HCT116 (cell line): ENCODE measurements around the gene AOPEP. TPM values are rescaled to one million over a fixed set of nuclear protein-coding genes. Genes with fewer than 3 reads are reported as not detected.

ENCODE experiments used
- ATAC-seq: fragments of 200-7000 bp; cut with Tn5 transposase; 2 replicates; pipeline ENCODE4 v1.9.1; 2020; ENCODE audit warnings: mild to moderate bottlenecking, moderate library complexity
- BruUV-seq: library from RNA; stranded (reverse); fragments of 400-500 nt; replicated peaks from 2 replicates; lab custom pipeline; 2021; lab: Mats Ljungman, UMichigan
- CTCF ChIA-PET: fragments of 300-600 bp; sonication (Branson Sonifier 250); formaldehyde crosslinking; loops from one replicate; lab custom pipeline; 2021; ENCODE audit warnings: antibody characterized with exemption; lab: Charles Lee
- POLR2A ChIA-PET: fragments of 300-600, 350-600 bp; sonication (Branson Sonifier 250); formaldehyde crosslinking; loops from one replicate; lab custom pipeline; 2021; ENCODE audit warnings: antibody characterized with exemption; lab: Charles Lee
- RAD21 ChIA-PET, 2 experiments: fragments of 300-600 bp; sonication (Branson Sonifier 250); formaldehyde crosslinking; loops; one replicate each; lab custom pipeline; 2023; ENCODE audit warnings: low total read pairs in 2 of 2; ENCODE audit not compliant: uncharacterized antibody in 2 of 2, unreplicated experiment in 2 of 2, low non-redundant PET in 1 of 2; lab: Charles Lee
- DNase-seq: peaks from one replicate; pipeline ENCODE4 v3.0.0-alpha.2; 2010; ENCODE audit warnings: low read depth, low spot score
- H2AFZ ChIP-seq: fragments of 200-600 bp; shearing (Covaris generic), sonication (generic); 2 replicates; pipeline ENCODE4 v1.6.1; 2017; ENCODE audit warnings: low read depth, mixed run types, mixed read lengths, antibody characterized with exemption, low read length; ENCODE audit not compliant: poor library complexity, severe bottlenecking
- H3K27ac ChIP-seq: 2 replicates; pipeline ENCODE4 v1.5.1; 2012; ENCODE audit warnings: low read depth, low read length
- H3K27me3 ChIP-seq: fragments of 200-600 bp; sonication (generic); 2 replicates; pipeline ENCODE4 v1.6.1; 2016; ENCODE audit warnings: mixed run types, low read length, mixed read lengths; ENCODE audit not compliant: insufficient read depth
- H3K36me3 ChIP-seq, 2 experiments: fragments of 200-500 bp in 1 of 2; fragments of 200-600 bp in 1 of 2; sonication (Bioruptor generic) in 1 of 2; sonication (generic) in 1 of 2; 2 replicates each; pipeline versions ENCODE4 v1.5.1 to v1.6.1; 2014 to 2016; ENCODE audit warnings: low read length in 2 of 2, inconsistent platforms in 1 of 2, mixed read lengths in 1 of 2, mixed run types in 1 of 2; ENCODE audit not compliant: insufficient read depth in 2 of 2, control insufficient read depth in 1 of 2
- H3K4me1 ChIP-seq, 2 experiments: fragments of 200-600 bp in 1 of 2; sonication (generic) in 1 of 2; 2 replicates each; pipeline versions ENCODE4 v1.5.1 to v1.6.1; 2012 to 2017; ENCODE audit warnings: low read length in 2 of 2, inconsistent platforms in 1 of 2, mild to moderate bottlenecking in 1 of 2, mixed read lengths in 1 of 2, mixed run types in 1 of 2, moderate library complexity in 1 of 2; ENCODE audit not compliant: insufficient read depth in 2 of 2, control insufficient read depth in 1 of 2
- H3K4me2 ChIP-seq: fragments of 200-600 bp; sonication (generic); 2 replicates; pipeline ENCODE4 v1.6.1; 2017; ENCODE audit warnings: mixed run types, low read length, mixed read lengths
- H3K4me3 ChIP-seq, 2 experiments: fragments of 200-600 bp in 1 of 2; sonication (generic) in 1 of 2; replicated peaks in 1 of 2; 2 replicates each; pipeline ENCODE4 v1.5.1; 2011 to 2016; ENCODE audit warnings: low read length in 2 of 2, control low read depth in 1 of 2, low read depth in 1 of 2, mild to moderate bottlenecking in 1 of 2, mixed read lengths in 1 of 2, mixed run types in 1 of 2
- H3K79me2 ChIP-seq: fragments of 200-600 bp; sonication (generic); 2 replicates; pipeline ENCODE4 v1.6.1; 2017; ENCODE audit warnings: mild to moderate bottlenecking, mixed run types, low read length, moderate library complexity, mixed read lengths; ENCODE audit not compliant: insufficient read depth
- H3K9ac ChIP-seq: fragments of 200-600 bp; sonication (generic); 2 replicates; pipeline ENCODE4 v1.6.1; 2016; ENCODE audit warnings: low read length, mixed read lengths
- H3K9me2 ChIP-seq: fragments of 200-600 bp; sonication (generic), shearing (Covaris generic); 2 replicates; pipeline ENCODE4 v1.6.1; 2017; ENCODE audit warnings: mixed run types, mild to moderate bottlenecking, moderate library complexity; ENCODE audit not compliant: insufficient read depth
- H3K9me3 ChIP-seq, 2 experiments: fragments of 200-500 bp in 1 of 2; fragments of 200-600 bp in 1 of 2; sonication (Bioruptor generic) in 1 of 2; sonication (generic) in 1 of 2; 2 replicates each; pipeline ENCODE4 v1.6.1; 2014 to 2017; ENCODE audit warnings: low read length in 2 of 2, mixed read lengths in 2 of 2, inconsistent platforms in 1 of 2, low read depth in 1 of 2, mild to moderate bottlenecking in 1 of 2, mixed run types in 1 of 2, moderate library complexity in 1 of 2; ENCODE audit not compliant: control insufficient read depth in 1 of 2, insufficient read depth in 1 of 2
- H4K20me1 ChIP-seq: fragments of 200-600 bp; sonication (generic), shearing (Covaris generic); 2 replicates; pipeline ENCODE4 v1.6.1; 2017; ENCODE audit warnings: mixed run types, mild to moderate bottlenecking, moderate library complexity; ENCODE audit not compliant: insufficient read depth
- CBX3 ChIP-seq: IDR thresholded peaks from 2 replicates; pipeline ENCODE4 v1.6.1; 2012; ENCODE audit warnings: low read depth
- EGR1 ChIP-seq: IDR thresholded peaks from 2 replicates; pipeline ENCODE4 v1.6.1; 2012; ENCODE audit warnings: low read depth
- EZH2 ChIP-seq: fragments of 200-600 bp; sonication (generic); IDR thresholded peaks from 2 replicates; pipeline ENCODE4 v1.6.1; 2017; ENCODE audit warnings: antibody characterized with exemption, mixed run types
- EZH2phosphoT487 ChIP-seq: fragments of 200-600 bp; IDR thresholded peaks from 2 replicates; pipeline ENCODE4 v1.6.1; 2018; ENCODE audit warnings: antibody characterized with exemption, borderline replicate concordance
- FOSL1 ChIP-seq: IDR thresholded peaks from 2 replicates; pipeline ENCODE4 v1.6.1; 2012; ENCODE audit warnings: low read depth
- JUND ChIP-seq: IDR thresholded peaks from 2 replicates; pipeline ENCODE4 v1.6.1; 2012
- MAX ChIP-seq: IDR thresholded peaks from 2 replicates; pipeline ENCODE4 v1.6.1; 2012
- POLR2A ChIP-seq: IDR thresholded peaks from 2 replicates; pipeline ENCODE4 v1.7.0; 2011; ENCODE audit warnings: borderline replicate concordance; ENCODE audit not compliant: insufficient read depth, insufficient read length; ENCODE audit errors: extremely low read depth
- RAD21 ChIP-seq: IDR thresholded peaks from 2 replicates; pipeline ENCODE4 v1.6.1; 2012; ENCODE audit warnings: low read depth, mild to moderate bottlenecking
- REST ChIP-seq: IDR thresholded peaks from 2 replicates; pipeline ENCODE4 v1.6.1; 2012; ENCODE audit warnings: low read depth
- SP1 ChIP-seq: IDR thresholded peaks from 2 replicates; pipeline ENCODE4 v1.6.1; 2012; ENCODE audit warnings: low read depth
- SRF ChIP-seq: IDR thresholded peaks from 2 replicates; pipeline ENCODE4 v1.6.1; 2012; ENCODE audit warnings: low read depth
- YY1 ChIP-seq: IDR thresholded peaks from 2 replicates; pipeline ENCODE4 v1.6.1; 2011; ENCODE audit warnings: low read length, low read depth, moderate library complexity, mild to moderate bottlenecking; ENCODE audit not compliant: insufficient replicate concordance; ENCODE audit errors: extremely low read depth
- ZFX ChIP-seq: fragments of 450-650 bp; IDR thresholded peaks from 2 replicates; pipeline ENCODE4 v1.6.1; 2017
- intact Hi-C: fragments of 100-400 bp; cut with micrococcal nuclease; formaldehyde crosslinking; loops from 2 replicates; pipeline ENCODE4 v1.10.0; 2022
- total RNA-seq: library from RNA; stranded (reverse); gene quantifications from one replicate; pipeline ENCODE4 v1.2.1, GENCODE V29; 2021; ENCODE audit not compliant: unreplicated experiment

The AOPEP gene
- total RNA-seq, 1 experiment from 2014 or later, result 15.1 TPM

GRCh38 chr9:94936419-94936818 lies 209.9 kb downstream of the AOPEP start:
- Histone ChIP-seq H3K4me3 (no peak overlapping the region), H3K27ac (no peak overlapping the region), H3K4me2 (no peak overlapping the region), H3K9me2 (no peaks in the 10 kb centered on the region), H3K79me2 (no peaks in the 10 kb centered on the region), H3K36me3 (no peaks in the 10 kb centered on the region), H3K9me3 (no peaks in the 10 kb centered on the region), H2AFZ (no peak overlapping the region), H3K4me1 (peaks cover 16 to 24% of the 10 kb centered on the region in 2 experiments), H3K27me3 (no peaks in the 10 kb centered on the region), H4K20me1 (no peaks in the 10 kb centered on the region), H3K9ac (no peak overlapping the region)
- intact Hi-C loops, result no loop called here
- ChIA-PET CTCF (no interaction called here), RAD21 (no interaction called here), POLR2A (no interaction called here)
- DNase-seq (no peak), ATAC-seq (no peak)
- no peak for TF ChIP-seq EZH2
- TF ChIP-seq JUND, result no peak
- no peak for TF ChIP-seq SRF
- TF ChIP-seq ZFX, result no peak
- TF ChIP-seq EZH2phosphoT487, result no peak
- TF ChIP-seq CBX3, result no peak
- no peak for TF ChIP-seq FOSL1
- TF ChIP-seq POLR2A, result no peak
- TF ChIP-seq MAX, result no peak
- no peak for TF ChIP-seq EGR1
- TF ChIP-seq SP1, result no peak
- no peak for TF ChIP-seq YY1
- no peak for TF ChIP-seq RAD21
- TF ChIP-seq REST, result no peak
- BruUV-seq, result no TSS peak
